Prostate gland (tissue), 2 donors: Measurements from ENCODE around the gene HSDL2.

Experiments
- CTCF ChIP-seq, 4 experiments: fragments of 200-600 bp in 2 of 4; fragments of 450-650 bp in 2 of 4; sonication (generic) in 2 of 4; IDR thresholded peaks; 1 replicate in 3 of 4; 2 replicates in 1 of 4; pipeline ENCODE4 v1.5.1; 2016 to 2019; ENCODE audit warnings: antibody characterized with exemption in 4 of 4, mild to moderate bottlenecking in 2 of 4, moderate library complexity in 2 of 4
- POLR2A ChIP-seq: fragments of 450-650 bp; IDR thresholded peaks from one replicate; pipeline ENCODE4 v1.6.1; 2016; ENCODE audit warnings: antibody characterized with exemption, mild to moderate bottlenecking
- POLR2AphosphoS5 ChIP-seq: sonication (generic); formaldehyde crosslinking; IDR thresholded peaks from one replicate; pipeline ENCODE4 v1.6.1; 2017; ENCODE audit warnings: antibody characterized with exemption

GRCh38 chr9:112352209-112352608 is 27.7 kb upstream of the HSDL2 start:
- TF ChIP-seq CTCF (IDR thresholded peaks at IDR 0.05) (no peak), POLR2A (no peak), POLR2AphosphoS5 (no peak)
